HepG2 (cell line): ENCODE results near the gene AIDA. TPM values are rescaled to one million over a fixed set of nuclear protein-coding genes. Genes with fewer than 3 reads are reported as not detected.

Experiments used
- ATAC-seq: fragments of 200-7000 bp; cut with Tn5 transposase; 3 replicates; pipeline ENCODE4 v1.9.1; 2020; ENCODE audit warnings: mild to moderate bottlenecking, moderate library complexity
- BruUV-seq: library from RNA; stranded (reverse); fragments of 400-500 nt; replicated peaks from 2 replicates; lab custom pipeline; 2021; lab: Mats Ljungman, UMichigan
- CTCF ChIA-PET: fragments of 300-600 bp; formaldehyde crosslinking; extraction: SDS; loops from one replicate; lab custom pipeline; 2021; ENCODE audit warnings: low total read pairs, inconsistent platforms, low intra/inter-chr PET ratio; lab: Yijun Ruan, JAX
- POLR2A ChIA-PET: fragments of 350-600 bp; sonication (Branson Sonifier 250); formaldehyde crosslinking; loops from one replicate; lab custom pipeline; 2020; ENCODE audit warnings: antibody characterized with exemption, inconsistent platforms; lab: Yijun Ruan, JAX
- DNase-seq: peaks from one replicate; pipeline ENCODE4 v3.0.0-alpha.2; 2015; ENCODE audit warnings: low spot score
- FAIRE-seq: peaks from 3 replicates; lab custom pipeline; 2011; peaks lifted over from hg19 to GRCh38; lab: Jason Lieb, UNC
- H2AFZ ChIP-seq: one replicate; pipeline ENCODE4 v1.6.1; 2011; ENCODE audit warnings: low read length, inconsistent platforms
- H3K27ac ChIP-seq: fragments of 300-600 bp; 3 replicates; pipeline ENCODE4 v1.8.0; 2011; ENCODE audit warnings: mixed run types, mild to moderate bottlenecking, mixed read lengths, low read length, inconsistent platforms; ENCODE audit not compliant: insufficient read depth; ENCODE audit errors: extremely low read length
- H3K27me3 ChIP-seq, 2 experiments: fragments of 200-600 bp in 1 of 2; 2 replicates in 1 of 2; 3 replicates in 1 of 2; pipeline versions ENCODE4 v1.6.0 to v1.8.0; 2011; ENCODE audit warnings: low read length in 2 of 2, mild to moderate bottlenecking in 2 of 2, moderate library complexity in 2 of 2, inconsistent platforms in 1 of 2; ENCODE audit not compliant: insufficient read depth in 2 of 2, control insufficient read depth in 1 of 2
- H3K36me3 ChIP-seq, 2 experiments: fragments of 200-600 bp in 1 of 2; replicated peaks in 1 of 2; 2 replicates in 1 of 2; 3 replicates in 1 of 2; pipeline versions ENCODE4 v1.5.1 to v1.8.0; 2011; ENCODE audit warnings: low read length in 2 of 2, inconsistent platforms in 1 of 2; ENCODE audit not compliant: insufficient read depth in 2 of 2, control insufficient read depth in 1 of 2
- H3K4me1 ChIP-seq: 2 replicates; pipeline ENCODE4 v1.5.1; 2012; ENCODE audit warnings: low read length, inconsistent platforms; ENCODE audit not compliant: insufficient read depth
- H3K4me2 ChIP-seq: 2 replicates; pipeline ENCODE4 v1.6.0; 2011; ENCODE audit warnings: low read depth, low read length, inconsistent platforms
- H3K4me3 ChIP-seq, 3 experiments: fragments of 200-600 bp in 1 of 3; sonication (generic), shearing (Covaris generic) in 1 of 3; replicated peaks in 1 of 3; 2 replicates each; pipeline ENCODE4 v1.5.1; 2011 to 2016; ENCODE audit warnings: low read length in 3 of 3, inconsistent platforms in 2 of 3, low read depth in 2 of 3, mild to moderate bottlenecking in 2 of 3, control low read depth in 1 of 3, mixed read lengths in 1 of 3; ENCODE audit not compliant: insufficient read depth in 1 of 3
- H3K79me2 ChIP-seq: one replicate; pipeline ENCODE4 v1.6.1; 2011; ENCODE audit warnings: low read length, inconsistent platforms; ENCODE audit not compliant: insufficient read depth
- H3K9ac ChIP-seq: 2 replicates; pipeline ENCODE4 v1.6.0; 2011; ENCODE audit warnings: mild to moderate bottlenecking, low read depth, low read length, inconsistent platforms; ENCODE audit not compliant: insufficient read depth
- H3K9me3 ChIP-seq: 2 replicates; pipeline ENCODE4 v1.5.1; 2012; ENCODE audit warnings: mild to moderate bottlenecking, low read length
- H4K20me1 ChIP-seq: 2 replicates; pipeline ENCODE4 v1.6.0; 2011; ENCODE audit warnings: inconsistent platforms, mild to moderate bottlenecking, low read length, moderate library complexity; ENCODE audit not compliant: insufficient read depth
- ATF5 ChIP-seq: sonication (generic); formaldehyde crosslinking; IDR thresholded peaks from 2 replicates; pipeline ENCODE4 v1.4.0; 2020; ENCODE audit warnings: mild to moderate bottlenecking, low read depth, missing genetic modification reagents
- CSRNP1 ChIP-seq: sonication (generic); formaldehyde crosslinking; IDR thresholded peaks from 2 replicates; pipeline ENCODE4 v1.8.1; 2023; ENCODE audit warnings: mild to moderate bottlenecking, missing genetic modification reagents
- EEA1 ChIP-seq: sonication (generic); formaldehyde crosslinking; IDR thresholded peaks from 2 replicates; pipeline ENCODE4 v1.5.1; 2020; ENCODE audit warnings: mild to moderate bottlenecking, missing genetic modification reagents, borderline replicate concordance
- HOMEZ ChIP-seq: IDR thresholded peaks from 2 replicates; pipeline ENCODE4 v1.6.1; 2016; ENCODE audit warnings: low read depth
- IKZF1 ChIP-seq: fragments of 450-650 bp; IDR thresholded peaks from 2 replicates; pipeline ENCODE4 v1.7.1; 2016
- LBX2 ChIP-seq: sonication (generic); formaldehyde crosslinking; IDR thresholded peaks from 2 replicates; pipeline ENCODE4 v1.5.0; 2020; ENCODE audit warnings: missing genetic modification reagents, mild to moderate bottlenecking, borderline replicate concordance
- MAFK ChIP-seq, 2 experiments: IDR thresholded peaks in 1 of 2; conservative IDR thresholded peaks in 1 of 2; 2 replicates each; pipeline ENCODE4 v1.6.1; 2011; ENCODE audit warnings: improper control_type of control experiment in 2 of 2, low read length in 2 of 2
- MED8 ChIP-seq: sonication (generic); formaldehyde crosslinking; IDR thresholded peaks from 2 replicates; pipeline ENCODE4 v1.8.1; 2023; ENCODE audit warnings: mild to moderate bottlenecking, missing genetic modification reagents; ENCODE audit not compliant: insufficient replicate concordance
- PLRG1 ChIP-seq: fragments of 450-650 bp; conservative IDR thresholded peaks from 2 replicates; pipeline ENCODE4 v1.6.1; 2016
- SRSF1 ChIP-seq: fragments of 200-400 bp; formaldehyde crosslinking; optimal IDR thresholded peaks from 2 replicates; pipeline ENCODE3; 2017; ENCODE audit warnings: mild to moderate bottlenecking, low read depth, low read length, moderate library complexity
- WIZ ChIP-seq: sonication (generic); formaldehyde crosslinking; IDR thresholded peaks from 2 replicates; pipeline ENCODE4 v1.5.1; 2020; ENCODE audit warnings: mild to moderate bottlenecking, missing genetic modification reagents
- ZNF766 ChIP-seq: sonication (generic); formaldehyde crosslinking; IDR thresholded peaks from 2 replicates; pipeline ENCODE4 v1.5.0; 2020; ENCODE audit warnings: missing genetic modification reagents, borderline replicate concordance
- WGBS: methylation state at CpG from one replicate; pipeline ENCODE4 v1.1.6; 2017; ENCODE audit warnings: low lambda C conversion rate; 5-methylcytosine and 5-hydroxymethylcytosine counted together
- in situ Hi-C: cut with HindIII; loops from 2 replicates; pipeline ENCODE4 v1.10.0; 2017; ENCODE audit warnings: low pct_unique_long_range_greater_than_20kb; ENCODE audit not compliant: extremely low pct_ligation_motif_present
- intact Hi-C: fragments of 100-400 bp; cut with micrococcal nuclease; formaldehyde crosslinking; loops from one replicate; pipeline ENCODE4 v1.10.0; 2022; ENCODE audit not compliant: unreplicated experiment
- polyA plus RNA-seq, 8 experiments: library from polyadenylated mRNA; depleted of rRNA in 3 of 8; stranded (reverse) in 7 of 8; unstranded in 1 of 8; fragments of >200 nt; fragmentation: Illumina TruSeq in 4 of 8; extraction: Trizol in 4 of 8; gene quantifications; 2 replicates each; pipeline versions ENCODE4 v1.2.1 to v1.2.3, GENCODE V29; 2011 to 2016; ENCODE audit warnings: low read depth in 4 of 8, missing spikeins in 1 of 8, mixed read lengths in 1 of 8; ENCODE audit not compliant: insufficient read depth in 1 of 8
- total RNA-seq, 5 experiments: library from RNA; depleted of rRNA; stranded (reverse); fragments of >200 nt; fragmentation: Illumina TruSeq; extraction: Trizol; gene quantifications; 2 replicates each; pipeline ENCODE4 v1.2.3, GENCODE V29; 2016; ENCODE audit warnings: low read depth in 1 of 5

The AIDA gene
- total and polyA plus RNA-seq, 2 of the 13 experiments (the other 11 are each of a cell fraction or from before 2014, with no cell fraction given): 17.5 to 35.4 TPM

DNA sequence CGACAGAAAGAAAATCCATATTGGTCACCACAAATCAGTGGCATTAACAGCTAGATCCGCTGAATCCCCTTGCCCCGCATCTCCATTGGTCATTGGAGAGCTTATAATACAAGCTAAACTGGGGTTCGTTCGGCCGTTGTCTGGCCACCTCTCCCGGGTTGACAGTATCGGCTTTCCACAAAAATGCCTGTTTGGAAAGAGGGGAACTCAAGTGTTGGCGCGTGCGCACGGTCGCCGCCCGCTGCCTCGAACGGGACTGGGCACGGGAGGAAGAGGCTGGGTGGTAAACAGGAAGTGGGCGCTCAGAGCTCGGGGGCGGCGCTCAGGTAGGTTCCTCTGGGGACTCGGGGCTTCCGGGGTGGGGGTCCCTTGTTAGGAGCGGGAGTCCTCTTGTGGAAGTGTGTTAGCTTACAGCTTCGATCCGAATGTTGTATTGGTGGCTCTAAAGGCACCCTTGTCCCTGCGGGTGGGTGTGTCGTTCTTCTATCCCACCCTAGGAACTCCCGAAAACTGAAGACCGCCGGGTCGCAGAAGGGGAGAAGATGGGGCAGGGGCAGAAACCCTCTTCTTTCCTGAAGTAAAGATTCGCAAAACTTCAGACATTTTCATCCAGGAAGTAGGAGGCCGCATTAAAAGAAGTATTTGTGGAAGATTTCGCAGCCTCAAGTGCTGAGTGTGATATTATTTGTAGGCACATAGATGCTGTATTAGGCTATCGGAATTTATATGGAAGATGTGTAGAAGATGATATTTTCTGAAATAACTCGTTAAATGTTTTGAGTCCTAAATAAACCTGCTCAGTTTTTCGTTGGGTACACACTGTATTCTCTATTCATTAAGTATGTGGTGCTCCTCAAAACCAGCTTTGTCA lies 1.0 kb upstream of the AIDA start:
- no peaks in the 10 kb centered on the region for H4K20me1 ChIP-seq
- H3K4me1 ChIP-seq: peaks cover 27% of the 10 kb centered on the region
- in situ Hi-C loops: loop anchor here (10.0 kb wide), 1 partner anchor 249 kb away; no protein-coding TSS in a partner anchor
- peak overlapping the region; percentile 92 for H3K27ac ChIP-seq
- intact Hi-C loops: loop anchor here (1.0 to 2.0 kb wide), 2 partner anchors 69 to 248 kb away; no protein-coding TSS in a partner anchor
- peak; percentile 67 for FAIRE-seq
- H3K79me2 ChIP-seq: peaks cover 38% of the 10 kb centered on the region
- no peaks in the 10 kb centered on the region for H3K9me3 ChIP-seq
- H3K27me3 ChIP-seq: no peaks in the 10 kb centered on the region; a peak in 2 of 5 replicates
- no TSS peak for BruUV-seq
- CTCF ChIA-PET: no interaction called here
- peak overlapping the region; percentile 96 for H3K9ac ChIP-seq
- peak; percentile 90 for ATAC-seq
- peaks cover 3 to 11% of the 10 kb centered on the region in 2 experiments; a peak in 4 of 5 replicates for H3K36me3 ChIP-seq
- peak overlapping the region; percentile 66 to 87 (median 75) for H3K4me3 ChIP-seq
- POLR2A ChIA-PET: interaction anchor here (0.8 to 1.8 kb wide), 9 partner anchors 10 to 377 kb away, joined by 3 to 20 read pairs (median 4); partner anchors contain the start of genes FAM177B and TAF1A
- peak; percentile 95 for DNase-seq
- H3K4me2 ChIP-seq: peak overlapping the region; percentile 78
- WGBS: 2% methylated on average over 19 of the region's 39 CpGs
- H2AFZ ChIP-seq: peak overlapping the region; percentile 98
- TF ChIP-seq MED8 (CRISPR knock-in tag): no peak
- TF ChIP-seq WIZ: no peak
- TF ChIP-seq PLRG1: no peak
- TF ChIP-seq HOMEZ (CRISPR knock-in tag): peak; percentile 61; the same call in 1 of the 2 replicates
- TF ChIP-seq ZNF766 (CRISPR knock-in tag): no peak
- no peak for TF ChIP-seq SRSF1
- TF ChIP-seq LBX2 (CRISPR knock-in tag): no peak
- no peak for TF ChIP-seq CSRNP1 (CRISPR knock-in tag)
- TF ChIP-seq ATF5: no peak
- no peak for TF ChIP-seq IKZF1
- no peak for TF ChIP-seq EEA1 (CRISPR knock-in tag)
- TF ChIP-seq MAFK (conservative IDR thresholded peaks at IDR 0.05 in 1 of 2, IDR thresholded peaks at IDR 0.05 in 1 of 2; ENCODE audit: low read length in 2 of 2): no peak
